ENCODE measurements around the gene ZNF417. TPM values are rescaled to one million over a fixed set of nuclear protein-coding genes. Genes with fewer than 3 reads are reported as not detected.
"Not testable (repeated sequence)": the region's sequence is repeated elsewhere in the genome, so short reads cannot be mapped to it uniquely, and the experiment has no call there.

Gene ZNF417
- total RNA-seq, 6 experiments from 2014 or later = 4.1 to 12.6 (median 7.8) TPM

GRCh38 chr19:57888107-57888559, 28.3 kb downstream of the ZNF417 start:
- Histone ChIP-seq H3K4me3 (peak overlapping the region; percentile 54 to 87 (median 78)), H3K9me3 (no peaks in the 10 kb centered on the region), H3K36me3 (no peaks in the 10 kb centered on the region), H3K27me3 (no peaks in the 10 kb centered on the region), H3K27ac (peak overlapping the region in 1 of 3 donors; percentile 49), H3K4me1 (peaks cover 0 to 11% (median 0%) of the 10 kb centered on the region in 4 donors)
- intact Hi-C loops (cut with DNase I) = no loop called here
- 6% methylated on average over 8 of the region's 8 CpGs for WGBS (ENCODE audit: insufficient coverage, low coverage, low lambda C conversion rate, missing lambda C conversion rate)
- peak in 1 of 4 donors; percentile 24 for ATAC-seq
- TF ChIP-seq CTCF (IDR thresholded peaks at IDR 0.05) (no peak), POLR2A (IDR thresholded peaks at IDR 0.05) (no peak)
- no peak for DNase-seq

GRCh38 chr19:57887195-57887941, 29.0 kb downstream of the ZNF417 start:
- Histone ChIP-seq H3K27me3 (no peaks in the 10 kb centered on the region), H3K27ac (no peak overlapping the region), H3K4me3 (peak overlapping the region in 1 of 3 donors; percentile 87), H3K9me3 (no peaks in the 10 kb centered on the region), H3K36me3 (no peaks in the 10 kb centered on the region), H3K4me1 (peaks cover 0 to 11% (median 0%) of the 10 kb centered on the region in 4 donors)
- 47% methylated on average over 6 of the region's 6 CpGs for WGBS (ENCODE audit: insufficient coverage, low coverage, low lambda C conversion rate, missing lambda C conversion rate)
- TF ChIP-seq CTCF (IDR thresholded peaks at IDR 0.05) (no peak), POLR2A (IDR thresholded peaks at IDR 0.05) (no peak)
- intact Hi-C loops (cut with DNase I) = no loop called here
- DNase-seq (no peak), ATAC-seq (no peak)

- Histone ChIP-seq H3K36me3 (no peaks in the 10 kb centered on the region), H3K9me3 (no peaks in the 10 kb centered on the region), H3K4me3 (no peak overlapping the region), H3K4me1 (peaks cover 0 to 11% (median 0%) of the 10 kb centered on the region in 4 donors), H3K27ac (no peak overlapping the region), H3K27me3 (no peaks in the 10 kb centered on the region)
- DNase-seq (no peak), ATAC-seq (no peak)
- intact Hi-C loops (cut with DNase I) = no loop called here
- TF ChIP-seq POLR2A (IDR thresholded peaks at IDR 0.05) (no peak), CTCF (IDR thresholded peaks at IDR 0.05) (no peak)
- 71% methylated on average over 3 of the region's 3 CpGs for WGBS (ENCODE audit: insufficient coverage, low coverage, low lambda C conversion rate, missing lambda C conversion rate)
These were observed 30.3 kb downstream of the ZNF417 start for GRCh38 chr19:57886046-57886445.

- H3K4me3 ChIP-seq; H3K27ac ChIP-seq; H3K4me1 ChIP-seq; intact Hi-C loops (cut with DNase I); ATAC-seq; DNase-seq; H3K27me3 ChIP-seq: not testable (repeated sequence)
- WGBS (ENCODE audit: insufficient coverage, low coverage, low lambda C conversion rate, missing lambda C conversion rate) = 92% methylated on average over 8 of the region's 8 CpGs
- peaks cover 0 to 31% (median 4%) of the 10 kb centered on the region in 4 donors for H3K9me3 ChIP-seq
- peaks cover 0 to 26% (median 2%) of the 10 kb centered on the region in 4 donors for H3K36me3 ChIP-seq
These were observed 42.3 kb downstream of the ZNF417 start for GRCh38 chr19:57873883-57874799.

- Histone ChIP-seq H3K4me3 (no peak overlapping the region), H3K36me3 (peaks cover 0 to 24% (median 6%) of the 10 kb centered on the region in 4 donors), H3K27ac (no peak overlapping the region), H3K9me3 (peaks cover 0 to 31% (median 4%) of the 10 kb centered on the region in 4 donors), H3K27me3 (no peaks in the 10 kb centered on the region), H3K4me1 (no peaks in the 10 kb centered on the region)
- ATAC-seq = no peak
- TF ChIP-seq CTCF (IDR thresholded peaks at IDR 0.05) (no peak), POLR2A (IDR thresholded peaks at IDR 0.05) (no peak)
- DNase-seq = no peak
- intact Hi-C loops (cut with DNase I) = no loop called here
These were observed 43.9 kb downstream of the ZNF417 start for GRCh38 chr19:57872450-57872849.

Measured in right lobe of liver (tissue), 6 donors.